ENCODE results near the gene FOXK1.

DNA sequence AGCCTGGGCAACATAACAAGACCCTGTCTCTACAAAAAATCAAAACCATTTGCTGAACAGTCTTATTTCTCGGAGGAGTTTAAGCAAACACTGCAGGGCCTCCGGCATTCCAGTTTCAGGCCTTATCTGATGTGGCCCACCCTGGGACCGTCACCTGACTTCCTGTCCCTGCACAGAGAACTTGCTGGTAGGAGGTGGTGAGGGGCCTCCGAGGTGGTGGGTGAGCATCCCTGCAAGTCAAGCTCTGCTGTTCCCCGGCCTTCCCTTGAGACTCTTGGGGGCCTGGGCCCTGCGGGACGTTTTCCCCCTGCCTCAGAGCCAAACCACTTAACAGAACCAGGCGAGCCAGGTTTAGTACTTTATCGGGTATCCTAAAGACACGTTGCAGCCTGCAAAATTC is 48.9 kb downstream of the FOXK1 start:
- TF ChIP-seq, protein P1, sequence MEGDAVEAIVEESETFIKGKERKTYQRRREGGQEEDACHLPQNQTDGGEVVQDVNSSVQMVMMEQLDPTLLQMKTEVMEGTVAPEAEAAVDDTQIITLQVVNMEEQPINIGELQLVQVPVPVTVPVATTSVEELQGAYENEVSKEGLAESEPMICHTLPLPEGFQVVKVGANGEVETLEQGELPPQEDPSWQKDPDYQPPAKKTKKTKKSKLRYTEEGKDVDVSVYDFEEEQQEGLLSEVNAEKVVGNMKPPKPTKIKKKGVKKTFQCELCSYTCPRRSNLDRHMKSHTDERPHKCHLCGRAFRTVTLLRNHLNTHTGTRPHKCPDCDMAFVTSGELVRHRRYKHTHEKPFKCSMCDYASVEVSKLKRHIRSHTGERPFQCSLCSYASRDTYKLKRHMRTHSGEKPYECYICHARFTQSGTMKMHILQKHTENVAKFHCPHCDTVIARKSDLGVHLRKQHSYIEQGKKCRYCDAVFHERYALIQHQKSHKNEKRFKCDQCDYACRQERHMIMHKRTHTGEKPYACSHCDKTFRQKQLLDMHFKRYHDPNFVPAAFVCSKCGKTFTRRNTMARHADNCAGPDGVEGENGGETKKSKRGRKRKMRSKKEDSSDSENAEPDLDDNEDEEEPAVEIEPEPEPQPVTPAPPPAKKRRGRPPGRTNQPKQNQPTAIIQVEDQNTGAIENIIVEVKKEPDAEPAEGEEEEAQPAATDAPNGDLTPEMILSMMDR (IDR thresholded peaks at IDR 0.05; ENCODE audit: insufficient read depth, low read length) = no peak
- TF ChIP-seq POLR2AphosphoS5 (IDR thresholded peaks at IDR 0.05; ENCODE audit: low read depth) (no peak), SPI1 (IDR thresholded peaks at IDR 0.05; ENCODE audit: borderline replicate concordance, low read depth) (no peak), GABPA (IDR thresholded peaks at IDR 0.05; ENCODE audit: low read depth) (no peak)
- TF ChIP-seq, protein P2, sequence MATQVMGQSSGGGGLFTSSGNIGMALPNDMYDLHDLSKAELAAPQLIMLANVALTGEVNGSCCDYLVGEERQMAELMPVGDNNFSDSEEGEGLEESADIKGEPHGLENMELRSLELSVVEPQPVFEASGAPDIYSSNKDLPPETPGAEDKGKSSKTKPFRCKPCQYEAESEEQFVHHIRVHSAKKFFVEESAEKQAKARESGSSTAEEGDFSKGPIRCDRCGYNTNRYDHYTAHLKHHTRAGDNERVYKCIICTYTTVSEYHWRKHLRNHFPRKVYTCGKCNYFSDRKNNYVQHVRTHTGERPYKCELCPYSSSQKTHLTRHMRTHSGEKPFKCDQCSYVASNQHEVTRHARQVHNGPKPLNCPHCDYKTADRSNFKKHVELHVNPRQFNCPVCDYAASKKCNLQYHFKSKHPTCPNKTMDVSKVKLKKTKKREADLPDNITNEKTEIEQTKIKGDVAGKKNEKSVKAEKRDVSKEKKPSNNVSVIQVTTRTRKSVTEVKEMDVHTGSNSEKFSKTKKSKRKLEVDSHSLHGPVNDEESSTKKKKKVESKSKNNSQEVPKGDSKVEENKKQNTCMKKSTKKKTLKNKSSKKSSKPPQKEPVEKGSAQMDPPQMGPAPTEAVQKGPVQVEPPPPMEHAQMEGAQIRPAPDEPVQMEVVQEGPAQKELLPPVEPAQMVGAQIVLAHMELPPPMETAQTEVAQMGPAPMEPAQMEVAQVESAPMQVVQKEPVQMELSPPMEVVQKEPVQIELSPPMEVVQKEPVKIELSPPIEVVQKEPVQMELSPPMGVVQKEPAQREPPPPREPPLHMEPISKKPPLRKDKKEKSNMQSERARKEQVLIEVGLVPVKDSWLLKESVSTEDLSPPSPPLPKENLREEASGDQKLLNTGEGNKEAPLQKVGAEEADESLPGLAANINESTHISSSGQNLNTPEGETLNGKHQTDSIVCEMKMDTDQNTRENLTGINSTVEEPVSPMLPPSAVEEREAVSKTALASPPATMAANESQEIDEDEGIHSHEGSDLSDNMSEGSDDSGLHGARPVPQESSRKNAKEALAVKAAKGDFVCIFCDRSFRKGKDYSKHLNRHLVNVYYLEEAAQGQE (IDR thresholded peaks at IDR 0.05; ENCODE audit: insufficient replicate concordance, low read depth) = no peak
